Neutrophil (primary cell): Measurements from ENCODE around the gene RAB6D.
"Not testable (repeated sequence)": the region's sequence is repeated elsewhere in the genome, so short reads cannot be mapped to it uniquely, and the experiment has no call there.

Experiments used
- H3K27ac ChIP-seq: fragments of 200-600 bp; sonication (generic); 2 replicates; pipeline ENCODE4 v1.5.1; 2016; ENCODE audit warnings: mild to moderate bottlenecking, moderate library complexity
- H3K27me3 ChIP-seq: fragments of 200-600 bp; sonication (generic); 2 replicates; pipeline ENCODE4 v1.6.0; 2016; ENCODE audit warnings: mild to moderate bottlenecking
- H3K36me3 ChIP-seq: fragments of 200-600 bp; sonication (generic); 2 replicates; pipeline ENCODE4 v1.5.1; 2017
- H3K4me1 ChIP-seq, 2 experiments: fragments of 200-600 bp in 1 of 2; sonication (generic) in 1 of 2; 1 replicate in 1 of 2; 2 replicates in 1 of 2; pipeline versions ENCODE4 v1.5.1 to v1.6.1; 2013 to 2016; ENCODE audit warnings: low read depth in 1 of 2, low read length in 1 of 2, mild to moderate bottlenecking in 1 of 2, moderate library complexity in 1 of 2; ENCODE audit not compliant: control insufficient read depth in 1 of 2, insufficient read depth in 1 of 2
- H3K4me3 ChIP-seq, 2 experiments: fragments of 200-600 bp in 1 of 2; sonication (generic) in 1 of 2; 1 replicate in 1 of 2; 2 replicates in 1 of 2; pipeline ENCODE4 v1.5.1; 2013 to 2016; ENCODE audit warnings: low read depth in 1 of 2, low read length in 1 of 2, mild to moderate bottlenecking in 1 of 2, moderate library complexity in 1 of 2
- H3K9me3 ChIP-seq: fragments of 200-600 bp; sonication (generic); 2 replicates; pipeline ENCODE4 v1.5.1; 2016
- TF ChIP-seq, protein P1 (sequence below): fragments of 200-600 bp; sonication (generic); IDR thresholded peaks from 2 replicates; pipeline ENCODE4 v1.5.1; 2016; ENCODE audit warnings: antibody characterized with exemption

The RAB6D gene

DNA sequence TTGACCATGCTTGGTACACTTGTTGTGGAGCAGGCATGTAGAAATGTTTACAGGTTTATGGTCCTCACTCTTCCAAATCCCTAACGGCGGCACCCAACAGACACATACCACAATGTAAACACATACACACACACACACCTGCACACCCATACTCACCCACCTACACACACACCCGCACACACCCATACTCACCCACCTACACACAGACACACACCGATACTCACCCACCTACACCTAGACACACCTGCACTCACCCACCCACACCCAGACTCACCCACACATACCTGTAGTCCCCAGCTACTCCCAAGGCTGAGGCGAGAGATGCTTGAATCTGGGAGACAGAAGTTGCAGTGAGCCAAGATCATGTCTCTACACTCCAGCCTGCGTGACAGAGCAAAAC is 1.5 kb upstream of the RAB6D start:
- TF ChIP-seq, protein P1, sequence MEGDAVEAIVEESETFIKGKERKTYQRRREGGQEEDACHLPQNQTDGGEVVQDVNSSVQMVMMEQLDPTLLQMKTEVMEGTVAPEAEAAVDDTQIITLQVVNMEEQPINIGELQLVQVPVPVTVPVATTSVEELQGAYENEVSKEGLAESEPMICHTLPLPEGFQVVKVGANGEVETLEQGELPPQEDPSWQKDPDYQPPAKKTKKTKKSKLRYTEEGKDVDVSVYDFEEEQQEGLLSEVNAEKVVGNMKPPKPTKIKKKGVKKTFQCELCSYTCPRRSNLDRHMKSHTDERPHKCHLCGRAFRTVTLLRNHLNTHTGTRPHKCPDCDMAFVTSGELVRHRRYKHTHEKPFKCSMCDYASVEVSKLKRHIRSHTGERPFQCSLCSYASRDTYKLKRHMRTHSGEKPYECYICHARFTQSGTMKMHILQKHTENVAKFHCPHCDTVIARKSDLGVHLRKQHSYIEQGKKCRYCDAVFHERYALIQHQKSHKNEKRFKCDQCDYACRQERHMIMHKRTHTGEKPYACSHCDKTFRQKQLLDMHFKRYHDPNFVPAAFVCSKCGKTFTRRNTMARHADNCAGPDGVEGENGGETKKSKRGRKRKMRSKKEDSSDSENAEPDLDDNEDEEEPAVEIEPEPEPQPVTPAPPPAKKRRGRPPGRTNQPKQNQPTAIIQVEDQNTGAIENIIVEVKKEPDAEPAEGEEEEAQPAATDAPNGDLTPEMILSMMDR: no peak
- Histone ChIP-seq H3K36me3 (no peaks in the 10 kb centered on the region), H3K27ac (no peak overlapping the region), H3K9me3 (no peaks in the 10 kb centered on the region), H3K4me3 (no peak overlapping the region), H3K4me1 (no peaks in the 10 kb centered on the region), H3K27me3 (peaks cover 66% of the 10 kb centered on the region)

DNA sequence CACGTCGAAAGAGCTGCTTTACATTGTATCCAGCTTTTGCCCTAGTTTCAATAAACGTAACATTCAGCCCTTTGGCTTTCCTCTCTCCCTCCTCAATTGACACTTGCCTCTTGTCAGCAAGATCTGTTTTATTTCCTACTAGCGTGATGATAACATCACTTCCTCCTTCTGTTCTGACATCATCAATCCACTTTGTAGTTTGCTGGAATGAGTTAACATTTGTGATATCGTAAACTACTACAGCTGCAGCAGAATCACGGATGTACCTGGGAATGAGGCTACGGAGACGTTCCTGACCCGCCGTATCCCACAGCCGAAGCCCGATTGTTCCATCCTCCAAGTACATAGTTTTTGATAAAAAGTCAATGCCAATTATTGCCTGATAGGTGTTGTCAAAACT is 755 bp downstream of the RAB6D start:
- not testable (repeated sequence) for H3K36me3 ChIP-seq, H3K4me1 ChIP-seq, H3K27ac ChIP-seq, H3K4me3 ChIP-seq, H3K9me3 ChIP-seq
- peaks cover 74% of the 10 kb centered on the region for H3K27me3 ChIP-seq

GRCh38 chr2:131361773-131362172 is 2.2 kb downstream of the RAB6D start:
- not testable (repeated sequence) for H3K36me3 ChIP-seq, H3K9me3 ChIP-seq, H3K27ac ChIP-seq, H3K4me1 ChIP-seq, H3K4me3 ChIP-seq
- peaks cover 80% of the 10 kb centered on the region for H3K27me3 ChIP-seq

DNA sequence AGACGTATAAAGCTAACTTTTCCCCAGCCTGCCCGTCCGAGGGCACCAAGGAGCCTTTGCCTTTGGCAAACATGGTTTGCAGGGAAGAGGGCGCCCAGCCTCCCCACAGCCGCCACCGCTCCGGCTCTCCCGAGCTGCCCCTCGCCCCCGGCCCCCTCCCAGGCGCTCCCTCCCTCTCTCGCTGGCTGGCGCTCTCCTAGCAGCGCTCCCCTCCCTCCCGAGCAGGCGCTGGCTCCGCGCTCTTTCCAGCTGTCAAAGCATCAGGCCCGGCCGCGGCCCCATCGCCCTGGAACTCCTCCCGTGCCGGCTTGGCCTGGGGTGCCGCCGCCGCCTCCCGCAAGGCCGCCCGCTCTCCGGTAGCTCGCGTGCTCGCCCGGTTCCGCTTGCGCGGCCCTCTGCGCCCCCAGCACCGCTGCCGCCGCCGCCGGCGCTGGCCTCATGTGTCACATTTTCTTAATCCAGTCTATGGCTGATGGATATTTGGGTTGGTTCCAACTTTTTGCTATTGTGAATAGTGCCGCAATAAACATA is 10.7 kb downstream of the RAB6D start:
- H3K27me3 ChIP-seq: peaks cover 51% of the 10 kb centered on the region
- not testable (repeated sequence) for H3K27ac ChIP-seq, H3K36me3 ChIP-seq, H3K4me1 ChIP-seq, H3K4me3 ChIP-seq, H3K9me3 ChIP-seq

GRCh38 chr2:131349021-131349420 is 14.9 kb downstream of the RAB6D start:
- H3K27ac ChIP-seq: no peak overlapping the region
- peaks cover 23% of the 10 kb centered on the region for H3K27me3 ChIP-seq
- no peaks in the 10 kb centered on the region for H3K9me3 ChIP-seq
- no peaks in the 10 kb centered on the region for H3K4me1 ChIP-seq
- TF ChIP-seq, protein P1: no peak
- H3K4me3 ChIP-seq: no peak overlapping the region
- no peaks in the 10 kb centered on the region for H3K36me3 ChIP-seq

DNA sequence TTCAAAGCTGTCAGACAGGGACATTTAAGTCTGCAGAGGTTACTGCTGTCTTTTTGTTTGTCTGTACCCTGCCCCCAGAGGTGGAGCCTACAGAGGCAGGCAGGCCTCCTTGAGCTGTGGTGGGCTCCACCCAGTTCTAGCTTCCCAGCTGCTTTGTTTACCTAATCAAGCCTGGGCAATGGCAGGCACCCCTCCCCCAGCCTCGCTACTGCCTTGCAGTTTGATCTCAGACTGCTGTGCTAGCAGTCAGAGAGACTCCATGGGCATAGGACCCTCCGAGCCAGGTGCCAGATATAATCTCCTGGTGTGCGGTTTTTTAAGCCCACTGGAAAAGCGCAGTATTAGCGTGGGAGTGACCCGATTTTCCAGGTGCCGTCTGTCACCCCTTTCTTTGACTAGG is 16.9 kb downstream of the RAB6D start:
- H3K4me1 ChIP-seq, H3K36me3 ChIP-seq, H3K9me3 ChIP-seq, H3K4me3 ChIP-seq, H3K27ac ChIP-seq, H3K27me3 ChIP-seq: not testable (repeated sequence)

DNA sequence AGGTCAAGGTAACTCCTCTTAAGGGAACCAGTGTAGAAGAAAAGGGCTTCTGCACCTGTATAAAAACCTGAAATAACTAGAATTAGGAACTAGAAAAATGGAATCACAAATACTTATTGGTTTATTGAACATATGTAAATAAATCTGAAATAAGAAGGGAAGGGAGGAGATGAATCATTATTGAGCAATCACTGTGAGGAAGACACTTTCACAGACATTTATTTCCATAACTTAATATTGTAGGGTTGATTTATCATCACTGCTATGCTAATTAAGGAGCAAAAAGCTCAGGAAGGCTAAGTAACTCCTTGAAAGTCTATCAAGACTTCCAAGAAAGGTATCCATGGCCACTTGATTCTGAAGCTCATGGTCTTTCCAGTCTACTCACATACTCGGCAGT is 24.7 kb downstream of the RAB6D start:
- peaks cover 30% of the 10 kb centered on the region for H3K27me3 ChIP-seq
- not testable (repeated sequence) for H3K36me3 ChIP-seq, H3K9me3 ChIP-seq, H3K4me1 ChIP-seq, H3K4me3 ChIP-seq, H3K27ac ChIP-seq

- H3K27me3 ChIP-seq: peaks cover 69% of the 10 kb centered on the region
- not testable (repeated sequence) for H3K9me3 ChIP-seq, H3K4me3 ChIP-seq, H3K36me3 ChIP-seq, H3K4me1 ChIP-seq, H3K27ac ChIP-seq
These were observed 28.6 kb downstream of the RAB6D start for GRCh38 chr2:131335319-131335718.

- H3K36me3 ChIP-seq, H3K27ac ChIP-seq, H3K9me3 ChIP-seq, H3K4me3 ChIP-seq, H3K4me1 ChIP-seq: not testable (repeated sequence)
- H3K27me3 ChIP-seq: peaks cover 80% of the 10 kb centered on the region
These were observed 31.3 kb downstream of the RAB6D start for GRCh38 chr2:131332709-131333108.

- H3K4me3 ChIP-seq, H3K4me1 ChIP-seq, H3K27ac ChIP-seq, H3K9me3 ChIP-seq, H3K36me3 ChIP-seq: not testable (repeated sequence)
- H3K27me3 ChIP-seq: peaks cover 69% of the 10 kb centered on the region
These were observed 33.0 kb downstream of the RAB6D start for GRCh38 chr2:131331000-131331399.
